Middle frontal gyrus (tissue), 1 donor: Measurements from ENCODE around the gene CROCC2.

Experiments used
- DNase-seq: peaks from one replicate; pipeline ENCODE4 v3.0.0-alpha.2; 2015; ENCODE audit warnings: low spot score; ENCODE audit errors: extremely low spot score

Gene CROCC2

GRCh38 chr2:240904216-240905175, 1.6 kb upstream of the CROCC2 start:
- no peak for DNase-seq

- DNase-seq, result no peak
These were observed 857 bp upstream of the CROCC2 start for GRCh38 chr2:240905176-240905781.

GRCh38 chr2:240906911-240907590, 915 bp downstream of the CROCC2 start:
- DNase-seq, result no peak

- no peak for DNase-seq
These were observed 3.3 kb downstream of the CROCC2 start for GRCh38 chr2:240909216-240909974.

GRCh38 chr2:240911641-240912265, 5.6 kb downstream of the CROCC2 start:
- DNase-seq, result no peak

GRCh38 chr2:240912878-240913809, 7.0 kb downstream of the CROCC2 start:
- no peak for DNase-seq

- no peak for DNase-seq
These were observed 7.9 kb downstream of the CROCC2 start for GRCh38 chr2:240913810-240914644.

- no peak for DNase-seq
These were observed 8.7 kb downstream of the CROCC2 start for GRCh38 chr2:240914645-240915525.

GRCh38 chr2:240915526-240916341, 9.6 kb downstream of the CROCC2 start:
- no peak for DNase-seq

- no peak for DNase-seq
These were observed 10.5 kb downstream of the CROCC2 start for GRCh38 chr2:240916571-240917008.

- no peak for DNase-seq
These were observed 11.0 kb downstream of the CROCC2 start for GRCh38 chr2:240917009-240917683.

GRCh38 chr2:240917684-240918257, 11.6 kb downstream of the CROCC2 start:
- DNase-seq, result no peak

GRCh38 chr2:240918258-240919091, 12.3 kb downstream of the CROCC2 start:
- no peak for DNase-seq

GRCh38 chr2:240919161-240919781, 13.1 kb downstream of the CROCC2 start:
- no peak for DNase-seq
